Right lobe of liver (tissue), 4 donors: ENCODE measurements around the gene ABHD16B.

Experiments used
- CTCF ChIP-seq, 4 donors: fragments of 200-600 bp in 3 of 4; fragments of 450-650 bp in 1 of 4; IDR thresholded peaks; one replicate each; pipeline versions ENCODE4 v1.5.1 to v1.8.0; 2016 to 2022; ENCODE audit warnings: antibody characterized with exemption in 4 of 4, mild to moderate bottlenecking in 2 of 4
- POLR2A ChIP-seq: fragments of 450-650 bp; IDR thresholded peaks from one replicate; pipeline ENCODE4 v1.6.1; 2017; ENCODE audit warnings: antibody characterized with exemption, mild to moderate bottlenecking
- donor health status: DM: no; HTN: no; CAD: no.
- donor health status: DM: no; HTN: no; CAD: no.
- donor health status: DM: no; HTN: yes; CAD: no.

GRCh38 chr20:63850689-63851547 is 10.4 kb upstream of the ABHD16B start:
- no peak for TF ChIP-seq CTCF (IDR thresholded peaks at IDR 0.05)
- TF ChIP-seq POLR2A = no peak
